HG03457 (cell line): Measurements from ENCODE around the gene LRCH1.

Experiments used
- ATAC-seq: cut with Tn5 transposase; IDR thresholded peaks from one replicate; pipeline ENCODE4 v1.9.1; 2021; ENCODE audit warnings: moderate number of reproducible peaks; ENCODE audit not compliant: unreplicated experiment

Gene LRCH1

GRCh38 chr13:46560778-46561177, 7.8 kb downstream of the LRCH1 start:
- no peak for ATAC-seq

GRCh38 chr13:46561286-46561685, 8.3 kb downstream of the LRCH1 start:
- ATAC-seq: no peak

- no peak for ATAC-seq
These were observed 8.7 kb downstream of the LRCH1 start for GRCh38 chr13:46561691-46562090.

GRCh38 chr13:46562152-46562551, 9.2 kb downstream of the LRCH1 start:
- ATAC-seq: no peak

GRCh38 chr13:46562581-46562980, 9.6 kb downstream of the LRCH1 start:
- ATAC-seq: no peak

- ATAC-seq: no peak
These were observed 13.1 kb downstream of the LRCH1 start for GRCh38 chr13:46565808-46566750.

- no peak for ATAC-seq
These were observed 14.7 kb downstream of the LRCH1 start for GRCh38 chr13:46567671-46568070.

GRCh38 chr13:46569456-46569855, 16.5 kb downstream of the LRCH1 start:
- no peak for ATAC-seq

- ATAC-seq: no peak
These were observed 17.3 kb downstream of the LRCH1 start for GRCh38 chr13:46570273-46570672.

- no peak for ATAC-seq
These were observed 18.4 kb downstream of the LRCH1 start for GRCh38 chr13:46571189-46571908.

- ATAC-seq: no peak
These were observed 19.1 kb downstream of the LRCH1 start for GRCh38 chr13:46571909-46572595.

GRCh38 chr13:46572752-46573431, 19.9 kb downstream of the LRCH1 start:
- ATAC-seq: no peak

- no peak for ATAC-seq
These were observed 22.4 kb downstream of the LRCH1 start for GRCh38 chr13:46575301-46575771.

- ATAC-seq: no peak
These were observed 22.9 kb downstream of the LRCH1 start for GRCh38 chr13:46575818-46576221.

- ATAC-seq: no peak
These were observed 23.8 kb downstream of the LRCH1 start for GRCh38 chr13:46576762-46577161.

GRCh38 chr13:46577696-46578589, 25.0 kb downstream of the LRCH1 start:
- ATAC-seq: no peak

GRCh38 chr13:46578590-46578975, 25.6 kb downstream of the LRCH1 start:
- no peak for ATAC-seq

GRCh38 chr13:46580362-46580839, 27.4 kb downstream of the LRCH1 start:
- no peak for ATAC-seq

GRCh38 chr13:46582190-46582589, 29.2 kb downstream of the LRCH1 start:
- ATAC-seq: no peak
